SK-N-SH (cell line): ENCODE measurements around the gene SMARCD1. TPM values are rescaled to one million over a fixed set of nuclear protein-coding genes. Genes with fewer than 3 reads are reported as not detected.
"Not testable (repeated sequence)": the region's sequence is repeated elsewhere in the genome, so short reads cannot be mapped to it uniquely, and the experiment has no call there.

Source experiments
- CTCF ChIA-PET: fragments of 300-600, 350-600 bp; formaldehyde crosslinking; extraction: SDS; loops from one replicate; lab custom pipeline; 2021; lab: Yijun Ruan, JAX
- POLR2A ChIA-PET: fragments of 350-600 bp; sonication (Branson Sonifier 250); formaldehyde crosslinking; extraction: SDS; loops from one replicate; lab custom pipeline; 2020; ENCODE audit warnings: antibody characterized with exemption, inconsistent platforms; lab: Yijun Ruan, JAX
- DNase-seq: peaks from one replicate; pipeline ENCODE4 v3.0.0; 2012
- H2AFZ ChIP-seq: fragments of 200-600 bp; sonication (generic); 2 replicates; pipeline ENCODE4 v1.8.1; 2016; ENCODE audit warnings: antibody characterized with exemption, mild to moderate bottlenecking, low read depth
- H3F3A ChIP-seq: fragments of 200-600 bp; sonication (generic); replicated peaks from 2 replicates; pipeline ENCODE3; 2016; ENCODE audit warnings: antibody characterized with exemption, mild to moderate bottlenecking; ENCODE audit not compliant: insufficient read depth
- H3K27ac ChIP-seq, 2 experiments: fragments of 200-500 bp in 1 of 2; fragments of 200-600 bp in 1 of 2; sonication (Bioruptor generic) in 1 of 2; sonication (generic), shearing (Covaris generic) in 1 of 2; 2 replicates each; pipeline versions ENCODE4 v1.5.1 to v1.6.1; 2014 to 2016; ENCODE audit warnings: low read depth in 2 of 2, inconsistent platforms in 1 of 2, low read length in 1 of 2, mild to moderate bottlenecking in 1 of 2, mixed read lengths in 1 of 2
- H3K27me3 ChIP-seq: fragments of 200-600 bp; sonication (generic), shearing (Covaris generic); 2 replicates; pipeline ENCODE4 v1.6.1; 2016; ENCODE audit warnings: mixed run types; ENCODE audit not compliant: insufficient read depth
- H3K36me3 ChIP-seq, 2 experiments: fragments of 200-500 bp in 1 of 2; fragments of 200-600 bp in 1 of 2; sonication (Bioruptor generic) in 1 of 2; sonication (generic) in 1 of 2; replicated peaks in 1 of 2; 2 replicates each; pipeline versions ENCODE3 to v1.5.1; 2014 to 2016; ENCODE audit warnings: low read length in 1 of 2, mild to moderate bottlenecking in 1 of 2; ENCODE audit not compliant: insufficient read depth in 2 of 2, control insufficient read depth in 1 of 2
- H3K4me1 ChIP-seq, 2 experiments: fragments of 200-500 bp in 1 of 2; fragments of 200-600 bp in 1 of 2; sonication (Bioruptor generic) in 1 of 2; sonication (generic), shearing (Covaris generic) in 1 of 2; 2 replicates each; pipeline versions ENCODE4 v1.5.1 to v1.6.1; 2014 to 2016; ENCODE audit warnings: low read depth in 1 of 2, low read length in 1 of 2, mixed run types in 1 of 2; ENCODE audit not compliant: insufficient read depth in 2 of 2, control insufficient read depth in 1 of 2
- H3K4me2 ChIP-seq: fragments of 200-600 bp; sonication (generic), shearing (Covaris generic); 2 replicates; pipeline ENCODE4 v1.6.1; 2017; ENCODE audit warnings: mixed run types
- H3K4me3 ChIP-seq, 2 experiments: fragments of 200-500 bp in 1 of 2; fragments of 200-600 bp in 1 of 2; sonication (Bioruptor generic) in 1 of 2; sonication (generic), shearing (Covaris generic) in 1 of 2; 2 replicates each; pipeline versions ENCODE4 v1.5.1 to v1.8.1; 2014 to 2016; ENCODE audit warnings: low read depth in 2 of 2, inconsistent platforms in 1 of 2, low read length in 1 of 2, mild to moderate bottlenecking in 1 of 2, mixed read lengths in 1 of 2, moderate library complexity in 1 of 2
- H3K79me2 ChIP-seq: fragments of 200-600 bp; sonication (generic); 2 replicates; pipeline ENCODE4 v1.8.1; 2017; ENCODE audit warnings: mild to moderate bottlenecking; ENCODE audit not compliant: insufficient read depth
- H3K9ac ChIP-seq: fragments of 200-600 bp; sonication (generic); 2 replicates; pipeline ENCODE4 v1.6.1; 2017; ENCODE audit warnings: mixed run types
- H3K9me2 ChIP-seq: fragments of 200-600 bp; sonication (generic); 2 replicates; pipeline ENCODE4 v1.6.1; 2017; ENCODE audit warnings: mixed run types
- H3K9me3 ChIP-seq: fragments of 200-600 bp; sonication (generic); 2 replicates; pipeline ENCODE4 v1.6.1; 2017; ENCODE audit warnings: mixed run types, mild to moderate bottlenecking, moderate library complexity
- H4K20me1 ChIP-seq: fragments of 200-600 bp; sonication (generic); 2 replicates; pipeline ENCODE4 v1.6.1; 2017; ENCODE audit warnings: mild to moderate bottlenecking, mixed run types; ENCODE audit not compliant: insufficient read depth
- CHD2 ChIP-seq: fragments of 150-350 bp; IDR thresholded peaks from 2 replicates; pipeline ENCODE4 v1.6.1; 2018; ENCODE audit warnings: low read length; ENCODE audit not compliant: partially characterized antibody
- EP300 ChIP-seq, 2 experiments: IDR thresholded peaks; 2 replicates each; pipeline versions ENCODE4 v1.4.0 to v1.6.1; 2012; ENCODE audit warnings: borderline replicate concordance in 1 of 2, low read depth in 1 of 2, low read length in 1 of 2
- FOXJ3 ChIP-seq: sonication (generic); formaldehyde crosslinking; IDR thresholded peaks from 2 replicates; pipeline ENCODE4 v1.5.1; 2020; ENCODE audit warnings: mild to moderate bottlenecking, missing genetic modification reagents
- MEF2A ChIP-seq: IDR thresholded peaks from 2 replicates; pipeline ENCODE4 v1.4.0; 2012; ENCODE audit warnings: low read depth, borderline replicate concordance
- MXI1 ChIP-seq: IDR thresholded peaks from 2 replicates; pipeline ENCODE4 v1.6.1; 2012; ENCODE audit warnings: mild to moderate bottlenecking, low read depth, low read length, improper control_type of control experiment
- NFIC ChIP-seq: IDR thresholded peaks from 2 replicates; pipeline ENCODE4 v1.4.0; 2012; ENCODE audit warnings: borderline replicate concordance
- RFX5 ChIP-seq: IDR thresholded peaks from 2 replicates; pipeline ENCODE4 v1.6.1; 2012; ENCODE audit warnings: mild to moderate bottlenecking, improper control_type of control experiment, low read length
- RXRA ChIP-seq: IDR thresholded peaks from 2 replicates; pipeline ENCODE4 v1.4.0; 2012; ENCODE audit warnings: low read depth, mild to moderate bottlenecking, borderline replicate concordance
- SIN3A ChIP-seq: IDR thresholded peaks from 2 replicates; pipeline ENCODE4 v1.6.1; 2012; ENCODE audit warnings: low read depth, mild to moderate bottlenecking, low read length, moderate library complexity, borderline replicate concordance
- SMC3 ChIP-seq: IDR thresholded peaks from 2 replicates; pipeline ENCODE4 v1.6.1; 2012; ENCODE audit warnings: low read depth, low read length, improper control_type of control experiment
- WGBS: methylation state at CpG from one replicate; pipeline ENCODE4 v1.1.6; 2017; ENCODE audit warnings: low lambda C conversion rate; 5-methylcytosine and 5-hydroxymethylcytosine counted together
- polyA plus RNA-seq, 3 experiments: library from polyadenylated mRNA; depleted of rRNA; stranded (reverse); fragments of >200 nt; gene quantifications; 2 replicates each; pipeline ENCODE4 v1.2.3, GENCODE V29; 2012
- TF ChIP-seq, protein P1 (sequence below): IDR thresholded peaks from 2 replicates; pipeline ENCODE4 v1.6.1; 2012; ENCODE audit warnings: mild to moderate bottlenecking, low read depth, low read length, moderate library complexity
- TF ChIP-seq, protein P2 (sequence below): IDR thresholded peaks from 2 replicates; pipeline ENCODE4 v1.4.0; 2012; ENCODE audit warnings: low read depth, borderline replicate concordance

SMARCD1 gene
- polyA plus RNA-seq, 1 of the 3 experiments (the other 2 are of a cell fraction) = 58.5 TPM

GRCh38 chr12:50083301-50083700, 1.8 kb upstream of the SMARCD1 start:
- WGBS = 100% methylated on average over 1 of the region's 1 CpG
- H3K4me1 ChIP-seq = peaks cover 17 to 19% of the 10 kb centered on the region in 2 experiments
- H3K4me2 ChIP-seq = no peak overlapping the region

GRCh38 chr12:50084409-50084774, 750 bp upstream of the SMARCD1 start:
- H3K9me3 ChIP-seq, H3K27me3 ChIP-seq, H3K9me2 ChIP-seq, DNase-seq: not testable (repeated sequence)
- CTCF ChIA-PET = interaction anchor here (0.6 to 5.4 kb wide), 29 partner anchors 8 to 218 kb away, joined by 3 to 51 read pairs (median 4); partner anchors contain the start of genes CERS5 and COX14
- Histone ChIP-seq H2AFZ (peak overlapping the region; percentile 93), H3K4me2 (peak overlapping the region; percentile 88), H3K4me1 (peaks cover 18 to 22% of the 10 kb centered on the region in 2 experiments), H4K20me1 (peaks cover 22% of the 10 kb centered on the region), H3K27ac (peak overlapping the region; percentile 87 to 91), H3K4me3 (peak overlapping the region; percentile 77 to 79), H3F3A (peaks cover 43% of the 10 kb centered on the region), H3K79me2 (peaks cover 27% of the 10 kb centered on the region), H3K36me3 (peaks cover 9 to 30% of the 10 kb centered on the region in 2 experiments), H3K9ac (peak overlapping the region; percentile 89)
- 64% methylated on average over 7 of the region's 7 CpGs for WGBS
- POLR2A ChIA-PET = interaction anchor here (0.6 to 2.3 kb wide), 20 partner anchors 10 to 241 kb away, joined by 3 to 23 read pairs (median 4); partner anchors contain the start of genes BCDIN3D, CERS5, COX14 and GPD1

More at GRCh38 chr12:50083301-50083700, 1.8 kb upstream of the SMARCD1 start:
- H3F3A ChIP-seq = peaks cover 32% of the 10 kb centered on the region
- no peak overlapping the region for H3K4me3 ChIP-seq
- H3K9ac ChIP-seq = no peak overlapping the region
- no peaks in the 10 kb centered on the region for H3K27me3 ChIP-seq
- TF ChIP-seq RXRA (no peak), FOXJ3 (CRISPR knock-in tag) (no peak), NFIC (no peak), RFX5 (no peak), MXI1 (no peak), SIN3A (no peak), CHD2 (no peak), MEF2A (no peak), SMC3 (no peak), EP300 (IDR thresholded peaks at IDR 0.05; ENCODE audit: borderline replicate concordance in 1 of 2, low read depth in 1 of 2, low read length in 1 of 2) (no peak)
- TF ChIP-seq, protein P1, sequence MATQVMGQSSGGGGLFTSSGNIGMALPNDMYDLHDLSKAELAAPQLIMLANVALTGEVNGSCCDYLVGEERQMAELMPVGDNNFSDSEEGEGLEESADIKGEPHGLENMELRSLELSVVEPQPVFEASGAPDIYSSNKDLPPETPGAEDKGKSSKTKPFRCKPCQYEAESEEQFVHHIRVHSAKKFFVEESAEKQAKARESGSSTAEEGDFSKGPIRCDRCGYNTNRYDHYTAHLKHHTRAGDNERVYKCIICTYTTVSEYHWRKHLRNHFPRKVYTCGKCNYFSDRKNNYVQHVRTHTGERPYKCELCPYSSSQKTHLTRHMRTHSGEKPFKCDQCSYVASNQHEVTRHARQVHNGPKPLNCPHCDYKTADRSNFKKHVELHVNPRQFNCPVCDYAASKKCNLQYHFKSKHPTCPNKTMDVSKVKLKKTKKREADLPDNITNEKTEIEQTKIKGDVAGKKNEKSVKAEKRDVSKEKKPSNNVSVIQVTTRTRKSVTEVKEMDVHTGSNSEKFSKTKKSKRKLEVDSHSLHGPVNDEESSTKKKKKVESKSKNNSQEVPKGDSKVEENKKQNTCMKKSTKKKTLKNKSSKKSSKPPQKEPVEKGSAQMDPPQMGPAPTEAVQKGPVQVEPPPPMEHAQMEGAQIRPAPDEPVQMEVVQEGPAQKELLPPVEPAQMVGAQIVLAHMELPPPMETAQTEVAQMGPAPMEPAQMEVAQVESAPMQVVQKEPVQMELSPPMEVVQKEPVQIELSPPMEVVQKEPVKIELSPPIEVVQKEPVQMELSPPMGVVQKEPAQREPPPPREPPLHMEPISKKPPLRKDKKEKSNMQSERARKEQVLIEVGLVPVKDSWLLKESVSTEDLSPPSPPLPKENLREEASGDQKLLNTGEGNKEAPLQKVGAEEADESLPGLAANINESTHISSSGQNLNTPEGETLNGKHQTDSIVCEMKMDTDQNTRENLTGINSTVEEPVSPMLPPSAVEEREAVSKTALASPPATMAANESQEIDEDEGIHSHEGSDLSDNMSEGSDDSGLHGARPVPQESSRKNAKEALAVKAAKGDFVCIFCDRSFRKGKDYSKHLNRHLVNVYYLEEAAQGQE = no peak
- TF ChIP-seq, protein P2, sequence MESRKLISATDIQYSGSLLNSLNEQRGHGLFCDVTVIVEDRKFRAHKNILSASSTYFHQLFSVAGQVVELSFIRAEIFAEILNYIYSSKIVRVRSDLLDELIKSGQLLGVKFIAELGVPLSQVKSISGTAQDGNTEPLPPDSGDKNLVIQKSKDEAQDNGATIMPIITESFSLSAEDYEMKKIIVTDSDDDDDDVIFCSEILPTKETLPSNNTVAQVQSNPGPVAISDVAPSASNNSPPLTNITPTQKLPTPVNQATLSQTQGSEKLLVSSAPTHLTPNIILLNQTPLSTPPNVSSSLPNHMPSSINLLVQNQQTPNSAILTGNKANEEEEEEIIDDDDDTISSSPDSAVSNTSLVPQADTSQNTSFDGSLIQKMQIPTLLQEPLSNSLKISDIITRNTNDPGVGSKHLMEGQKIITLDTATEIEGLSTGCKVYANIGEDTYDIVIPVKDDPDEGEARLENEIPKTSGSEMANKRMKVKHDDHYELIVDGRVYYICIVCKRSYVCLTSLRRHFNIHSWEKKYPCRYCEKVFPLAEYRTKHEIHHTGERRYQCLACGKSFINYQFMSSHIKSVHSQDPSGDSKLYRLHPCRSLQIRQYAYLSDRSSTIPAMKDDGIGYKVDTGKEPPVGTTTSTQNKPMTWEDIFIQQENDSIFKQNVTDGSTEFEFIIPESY = no peak
- no peak for DNase-seq
- peaks cover 0 to 19% of the 10 kb centered on the region in 2 experiments for H3K36me3 ChIP-seq
- ChIA-PET POLR2A (no interaction called here), CTCF (interaction anchor here (0.8 to 37.6 kb wide), 9 partner anchors 9 to 231 kb away, joined by 3 to 1401 read pairs (median 5); partner anchors contain the start of genes AQP5, AQP6 and COX14)
- H3K9me2 ChIP-seq = no peaks in the 10 kb centered on the region
- H3K79me2 ChIP-seq = peaks cover 19% of the 10 kb centered on the region; the same call in 1 of the 2 replicates
- no peaks in the 10 kb centered on the region for H3K9me3 ChIP-seq
- no peak overlapping the region; a peak in 2 of 4 replicates for H3K27ac ChIP-seq
- H2AFZ ChIP-seq = no peak overlapping the region
- peaks cover 13% of the 10 kb centered on the region for H4K20me1 ChIP-seq
